PC-9 (cell line): ENCODE measurements around the gene MAP2K5. TPM values are rescaled to one million over a fixed set of nuclear protein-coding genes. Genes with fewer than 3 reads are reported as not detected.

ENCODE experiments used
- BruUV-seq: library from RNA; stranded (reverse); fragments of 400-500 nt; replicated peaks from 2 replicates; lab custom pipeline; 2021; lab: Mats Ljungman, UMichigan
- CTCF ChIA-PET: fragments of 300-600 bp; sonication (Branson Sonifier 250); formaldehyde crosslinking; loops from one replicate; lab custom pipeline; 2022; ENCODE audit warnings: antibody characterized with exemption; lab: Charles Lee
- POLR2A ChIA-PET: fragments of 300-600 bp; sonication (Branson Sonifier 250); formaldehyde crosslinking; loops from one replicate; lab custom pipeline; 2022; ENCODE audit warnings: antibody characterized with exemption; ENCODE audit not compliant: unreplicated experiment; lab: Charles Lee
- DNase-seq, 2 experiments: peaks; one replicate each; pipeline versions ENCODE4 v3.0.0 to v3.0.0-alpha.2; 2015 to 2022; ENCODE audit warnings: mixed read lengths in 1 of 2
- H2AFZ ChIP-seq: fragments of 200-600 bp; sonication (generic); 2 replicates; pipeline ENCODE4 v1.8.1; 2017; ENCODE audit warnings: antibody characterized with exemption
- H3F3A ChIP-seq: fragments of 200-600 bp; sonication (generic); 2 replicates; pipeline ENCODE4 v1.8.1; 2017; ENCODE audit warnings: antibody characterized with exemption, mild to moderate bottlenecking, low read depth; ENCODE audit not compliant: insufficient read depth
- H3K27ac ChIP-seq: fragments of 200-600 bp; sonication (generic); 2 replicates; pipeline ENCODE4 v1.6.1; 2016; ENCODE audit warnings: mixed run types
- H3K27me3 ChIP-seq: fragments of 200-600 bp; sonication (generic); 2 replicates; pipeline ENCODE4 v1.6.1; 2016; ENCODE audit warnings: low read depth, mixed run types; ENCODE audit not compliant: insufficient read depth
- H3K36me3 ChIP-seq: fragments of 200-600 bp; sonication (generic); 2 replicates; pipeline ENCODE4 v1.6.1; 2016; ENCODE audit warnings: low read depth, mixed run types
- H3K4me1 ChIP-seq: fragments of 200-600 bp; sonication (generic); replicated peaks from 2 replicates; pipeline ENCODE4 v1.6.1; 2016; ENCODE audit warnings: mixed run types; ENCODE audit not compliant: insufficient read depth
- H3K4me2 ChIP-seq: fragments of 200-600 bp; sonication (generic); 2 replicates; pipeline ENCODE4 v1.6.1; 2017; ENCODE audit warnings: mixed run types
- H3K4me3 ChIP-seq: fragments of 200-600 bp; sonication (generic); 2 replicates; pipeline ENCODE4 v1.6.1; 2016; ENCODE audit warnings: mixed run types
- H3K79me2 ChIP-seq: fragments of 200-600 bp; sonication (generic); 2 replicates; pipeline ENCODE4 v1.6.1; 2017; ENCODE audit warnings: low read depth, mixed run types
- H3K9me2 ChIP-seq: fragments of 200-600 bp; sonication (generic); 2 replicates; pipeline ENCODE4 v1.8.1; 2017; ENCODE audit warnings: mild to moderate bottlenecking; ENCODE audit not compliant: insufficient read depth
- H3K9me3 ChIP-seq: fragments of 200-600 bp; sonication (generic); 2 replicates; pipeline ENCODE4 v1.8.1; 2016; ENCODE audit warnings: low read depth; ENCODE audit not compliant: insufficient read depth
- H4K20me1 ChIP-seq: fragments of 200-600 bp; sonication (generic); 2 replicates; pipeline ENCODE4 v1.8.1; 2017; ENCODE audit not compliant: insufficient read depth
- EZH2 ChIP-seq: fragments of 200-600 bp; sonication (generic); IDR thresholded peaks from 2 replicates; pipeline ENCODE4 v1.8.0; 2017; ENCODE audit warnings: antibody characterized with exemption, low read depth
- intact Hi-C: fragments of 100-400 bp; cut with micrococcal nuclease; formaldehyde crosslinking; loops from one replicate; pipeline ENCODE4 v1.10.0; 2022; ENCODE audit not compliant: unreplicated experiment
- total RNA-seq: library from RNA; stranded (reverse); gene quantifications from 2 replicates; pipeline ENCODE4 v1.2.3, GENCODE V29; 2021
- TF ChIP-seq, protein P1 (sequence below): fragments of 200-600 bp; sonication (generic); conservative IDR thresholded peaks from 2 replicates; pipeline ENCODE4 v1.6.1; 2017; ENCODE audit warnings: mixed run types, antibody characterized with exemption, mild to moderate bottlenecking, moderate library complexity

MAP2K5 gene
- total RNA-seq, 1 experiment from 2014 or later = 26.9 TPM

- Histone ChIP-seq H2AFZ (no peak overlapping the region), H4K20me1 (no peaks in the 10 kb centered on the region), H3F3A (no peaks in the 10 kb centered on the region), H3K4me1 (no peaks in the 10 kb centered on the region), H3K4me3 (no peak overlapping the region), H3K27me3 (no peaks in the 10 kb centered on the region), H3K9me2 (no peaks in the 10 kb centered on the region), H3K36me3 (no peaks in the 10 kb centered on the region), H3K9me3 (no peaks in the 10 kb centered on the region), H3K4me2 (no peak overlapping the region), H3K27ac (no peak overlapping the region), H3K79me2 (no peaks in the 10 kb centered on the region)
- no peak for DNase-seq
- BruUV-seq = no TSS peak
- intact Hi-C loops = no loop called here
- no peak for TF ChIP-seq EZH2
- TF ChIP-seq, protein P1, sequence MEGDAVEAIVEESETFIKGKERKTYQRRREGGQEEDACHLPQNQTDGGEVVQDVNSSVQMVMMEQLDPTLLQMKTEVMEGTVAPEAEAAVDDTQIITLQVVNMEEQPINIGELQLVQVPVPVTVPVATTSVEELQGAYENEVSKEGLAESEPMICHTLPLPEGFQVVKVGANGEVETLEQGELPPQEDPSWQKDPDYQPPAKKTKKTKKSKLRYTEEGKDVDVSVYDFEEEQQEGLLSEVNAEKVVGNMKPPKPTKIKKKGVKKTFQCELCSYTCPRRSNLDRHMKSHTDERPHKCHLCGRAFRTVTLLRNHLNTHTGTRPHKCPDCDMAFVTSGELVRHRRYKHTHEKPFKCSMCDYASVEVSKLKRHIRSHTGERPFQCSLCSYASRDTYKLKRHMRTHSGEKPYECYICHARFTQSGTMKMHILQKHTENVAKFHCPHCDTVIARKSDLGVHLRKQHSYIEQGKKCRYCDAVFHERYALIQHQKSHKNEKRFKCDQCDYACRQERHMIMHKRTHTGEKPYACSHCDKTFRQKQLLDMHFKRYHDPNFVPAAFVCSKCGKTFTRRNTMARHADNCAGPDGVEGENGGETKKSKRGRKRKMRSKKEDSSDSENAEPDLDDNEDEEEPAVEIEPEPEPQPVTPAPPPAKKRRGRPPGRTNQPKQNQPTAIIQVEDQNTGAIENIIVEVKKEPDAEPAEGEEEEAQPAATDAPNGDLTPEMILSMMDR = no peak
- ChIA-PET POLR2A (no interaction called here), CTCF (interaction anchor here (0.6 kb wide), 1 partner anchor 86 kb away, joined by 3 read pairs; no protein-coding TSS in a partner anchor)
Measured at GRCh38 chr15:67701669-67702068, 159.2 kb downstream of the MAP2K5 start.

- Histone ChIP-seq H3F3A (no peaks in the 10 kb centered on the region), H3K9me2 (no peaks in the 10 kb centered on the region), H3K27me3 (no peaks in the 10 kb centered on the region), H3K4me2 (no peak overlapping the region), H3K27ac (no peak overlapping the region), H3K79me2 (no peaks in the 10 kb centered on the region), H4K20me1 (no peaks in the 10 kb centered on the region), H3K4me3 (no peak overlapping the region), H3K9me3 (no peaks in the 10 kb centered on the region), H3K36me3 (no peaks in the 10 kb centered on the region), H2AFZ (no peak overlapping the region), H3K4me1 (no peaks in the 10 kb centered on the region)
- no peak for DNase-seq
- TF ChIP-seq EZH2 = no peak
- TF ChIP-seq, protein P1 = no peak
- POLR2A ChIA-PET = no interaction called here
- intact Hi-C loops = no loop called here
- no TSS peak for BruUV-seq
- CTCF ChIA-PET = interaction anchor here (0.6 kb wide), 1 partner anchor 44 kb away, joined by 4 read pairs; no protein-coding TSS in a partner anchor
Measured at GRCh38 chr15:67707520-67708283, 165.2 kb downstream of the MAP2K5 start.

- H3K27ac ChIP-seq = no peak overlapping the region
- H4K20me1 ChIP-seq = no peaks in the 10 kb centered on the region
- H2AFZ ChIP-seq = no peak overlapping the region
- H3K9me3 ChIP-seq = no peaks in the 10 kb centered on the region
- H3K79me2 ChIP-seq = no peaks in the 10 kb centered on the region
- H3F3A ChIP-seq = no peaks in the 10 kb centered on the region
- no peak overlapping the region for H3K4me3 ChIP-seq
- H3K9me2 ChIP-seq = no peaks in the 10 kb centered on the region
- no peak for DNase-seq
- no peak overlapping the region for H3K4me2 ChIP-seq
- H3K27me3 ChIP-seq = no peaks in the 10 kb centered on the region
- intact Hi-C loops = no loop called here
- no peaks in the 10 kb centered on the region for H3K36me3 ChIP-seq
- H3K4me1 ChIP-seq = no peaks in the 10 kb centered on the region
- TF ChIP-seq, protein P1 = no peak
- TF ChIP-seq EZH2 = no peak
- no TSS peak for BruUV-seq
- ChIA-PET POLR2A (no interaction called here), CTCF (no interaction called here)
Measured at GRCh38 chr15:67708500-67708899, 166.0 kb downstream of the MAP2K5 start.
